GM12872 (cell line): Measurements from ENCODE around the gene NTRK3.

Experiments used
- CTCF ChIP-seq: IDR thresholded peaks from 3 replicates; pipeline ENCODE4 v1.5.1; 2011; ENCODE audit warnings: low read depth, mild to moderate bottlenecking, low read length, moderate library complexity; ENCODE audit not compliant: insufficient read depth

NTRK3 gene

GRCh38 chr15:87877114-87877810 lies 379.3 kb downstream of the NTRK3 start:
- TF ChIP-seq CTCF: no peak

- TF ChIP-seq CTCF: no peak
Measured at GRCh38 chr15:87874896-87875711, 381.4 kb downstream of the NTRK3 start.

- no peak for TF ChIP-seq CTCF
Measured at GRCh38 chr15:87873516-87873915, 383.0 kb downstream of the NTRK3 start.

- TF ChIP-seq CTCF: no peak
Measured at GRCh38 chr15:87871731-87872320, 384.7 kb downstream of the NTRK3 start.

- TF ChIP-seq CTCF: no peak
Measured at GRCh38 chr15:87871258-87871681, 385.3 kb downstream of the NTRK3 start.

- TF ChIP-seq CTCF: no peak
Measured at GRCh38 chr15:87866961-87867360, 389.6 kb downstream of the NTRK3 start.

GRCh38 chr15:87863152-87863551 lies 393.4 kb downstream of the NTRK3 start:
- TF ChIP-seq CTCF: no peak
